ENCODE data around the gene KNG1. TPM values are rescaled to one million over a fixed set of nuclear protein-coding genes. Genes with fewer than 3 reads are reported as not detected.

The KNG1 gene
- total RNA-seq, 6 donors from 2014 or later: 0.46 to 0.51 TPM; not detected in 4

GRCh38 chr3:186757214-186757613 is 40.1 kb downstream of the KNG1 start:
- Histone ChIP-seq H3K4me3 (no peak overlapping the region), H3K27ac (no peak overlapping the region), H3K9me3 (no peaks in the 10 kb centered on the region), H3K36me3 (no peaks in the 10 kb centered on the region), H3K4me1 (peaks cover 0 to 4% (median 0%) of the 10 kb centered on the region in 4 donors), H3K27me3 (no peaks in the 10 kb centered on the region)
- TF ChIP-seq POLR2AphosphoS5 (IDR thresholded peaks at IDR 0.05) (no peak), EP300 (IDR thresholded peaks at IDR 0.05) (no peak)
- no peak for ATAC-seq (ENCODE audit: low FRiP score in 2 of 2)
- no peak for DNase-seq
- WGBS, 2 donors: 80 to 85% methylated on average over 8 of the region's 8 CpGs

- DNase-seq (no peak), ATAC-seq (ENCODE audit: low FRiP score in 2 of 2) (no peak)
- 82 to 87% methylated on average over 8 of the region's 8 CpGs for whole genome bisulfite sequencing, 2 donors
- Histone ChIP-seq H3K9me3 (no peaks in the 10 kb centered on the region), H3K36me3 (no peaks in the 10 kb centered on the region), H3K4me3 (no peak overlapping the region), H3K27me3 (no peaks in the 10 kb centered on the region), H3K27ac (no peak overlapping the region), H3K4me1 (peaks cover 0 to 4% (median 0%) of the 10 kb centered on the region in 4 donors)
- TF ChIP-seq POLR2A (IDR thresholded peaks at IDR 0.05): no peak
- no peak for TF ChIP-seq EP300 (IDR thresholded peaks at IDR 0.05)
- TF ChIP-seq, protein P1, sequence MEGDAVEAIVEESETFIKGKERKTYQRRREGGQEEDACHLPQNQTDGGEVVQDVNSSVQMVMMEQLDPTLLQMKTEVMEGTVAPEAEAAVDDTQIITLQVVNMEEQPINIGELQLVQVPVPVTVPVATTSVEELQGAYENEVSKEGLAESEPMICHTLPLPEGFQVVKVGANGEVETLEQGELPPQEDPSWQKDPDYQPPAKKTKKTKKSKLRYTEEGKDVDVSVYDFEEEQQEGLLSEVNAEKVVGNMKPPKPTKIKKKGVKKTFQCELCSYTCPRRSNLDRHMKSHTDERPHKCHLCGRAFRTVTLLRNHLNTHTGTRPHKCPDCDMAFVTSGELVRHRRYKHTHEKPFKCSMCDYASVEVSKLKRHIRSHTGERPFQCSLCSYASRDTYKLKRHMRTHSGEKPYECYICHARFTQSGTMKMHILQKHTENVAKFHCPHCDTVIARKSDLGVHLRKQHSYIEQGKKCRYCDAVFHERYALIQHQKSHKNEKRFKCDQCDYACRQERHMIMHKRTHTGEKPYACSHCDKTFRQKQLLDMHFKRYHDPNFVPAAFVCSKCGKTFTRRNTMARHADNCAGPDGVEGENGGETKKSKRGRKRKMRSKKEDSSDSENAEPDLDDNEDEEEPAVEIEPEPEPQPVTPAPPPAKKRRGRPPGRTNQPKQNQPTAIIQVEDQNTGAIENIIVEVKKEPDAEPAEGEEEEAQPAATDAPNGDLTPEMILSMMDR (IDR thresholded peaks at IDR 0.05): no peak
- TF ChIP-seq POLR2AphosphoS5 (IDR thresholded peaks at IDR 0.05): no peak
These were observed 40.6 kb downstream of the KNG1 start for GRCh38 chr3:186757686-186758220.

GRCh38 chr3:186759231-186759930 is 42.2 kb downstream of the KNG1 start:
- H3K27me3 ChIP-seq: no peaks in the 10 kb centered on the region
- no peak for DNase-seq
- no peaks in the 10 kb centered on the region for H3K4me1 ChIP-seq
- H3K27ac ChIP-seq: no peak overlapping the region
- WGBS, 2 donors: 78 to 81% methylated on average over 11 of the region's 11 CpGs
- no peaks in the 10 kb centered on the region for H3K9me3 ChIP-seq
- no peak for ATAC-seq (ENCODE audit: low FRiP score in 2 of 2)
- no peak for TF ChIP-seq POLR2A (IDR thresholded peaks at IDR 0.05)
- no peak for TF ChIP-seq EP300 (IDR thresholded peaks at IDR 0.05)
- TF ChIP-seq POLR2AphosphoS5 (IDR thresholded peaks at IDR 0.05): no peak
- TF ChIP-seq, protein P1 (IDR thresholded peaks at IDR 0.05): no peak
- no peak overlapping the region for H3K4me3 ChIP-seq
- no peaks in the 10 kb centered on the region for H3K36me3 ChIP-seq

DNA sequence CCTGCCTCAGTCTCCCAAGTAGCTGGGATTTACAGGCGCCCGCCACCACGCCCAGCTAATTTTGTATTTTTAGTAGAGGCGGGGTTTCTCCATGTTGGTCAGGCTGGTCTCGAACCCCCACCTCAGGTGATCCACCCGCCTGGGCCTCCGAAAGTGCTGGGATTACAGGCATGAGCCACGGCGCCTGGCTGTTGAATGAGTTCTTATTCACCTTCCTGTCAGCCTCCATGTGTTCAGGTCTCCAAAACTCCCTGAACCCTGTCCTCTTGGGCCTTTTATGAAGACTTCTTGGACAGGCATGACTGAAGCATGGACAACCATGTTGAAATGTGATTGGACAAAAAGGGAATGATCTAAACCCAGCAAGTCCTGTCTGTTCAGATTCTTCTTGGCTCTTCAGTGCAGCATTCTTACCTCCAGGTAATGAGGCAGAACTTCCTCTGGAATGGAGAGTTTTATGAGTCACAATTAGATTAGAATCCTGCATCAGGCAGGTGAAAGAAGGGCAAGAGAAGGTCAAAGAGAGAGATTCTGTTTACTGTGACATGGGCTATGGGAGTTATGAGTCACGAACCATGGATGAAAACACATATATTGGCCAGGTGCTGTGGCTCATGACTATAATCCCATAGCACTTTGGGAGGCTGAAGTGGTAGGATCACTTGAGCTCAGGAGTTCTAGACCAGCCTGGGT is 43.1 kb downstream of the KNG1 start:
- Histone ChIP-seq H3K9me3 (no peaks in the 10 kb centered on the region), H3K4me1 (no peaks in the 10 kb centered on the region), H3K4me3 (no peak overlapping the region), H3K27me3 (no peaks in the 10 kb centered on the region), H3K36me3 (no peaks in the 10 kb centered on the region), H3K27ac (no peak overlapping the region)
- 93 to 97% methylated on average over 10 of the region's 10 CpGs for WGBS, 2 donors
- DNase-seq: no peak
- TF ChIP-seq POLR2AphosphoS5 (IDR thresholded peaks at IDR 0.05) (no peak), EP300 (IDR thresholded peaks at IDR 0.05) (no peak), POLR2A (IDR thresholded peaks at IDR 0.05) (no peak)
- TF ChIP-seq, protein P1 (IDR thresholded peaks at IDR 0.05): no peak
- ATAC-seq (ENCODE audit: low FRiP score in 2 of 2): no peak

DNA sequence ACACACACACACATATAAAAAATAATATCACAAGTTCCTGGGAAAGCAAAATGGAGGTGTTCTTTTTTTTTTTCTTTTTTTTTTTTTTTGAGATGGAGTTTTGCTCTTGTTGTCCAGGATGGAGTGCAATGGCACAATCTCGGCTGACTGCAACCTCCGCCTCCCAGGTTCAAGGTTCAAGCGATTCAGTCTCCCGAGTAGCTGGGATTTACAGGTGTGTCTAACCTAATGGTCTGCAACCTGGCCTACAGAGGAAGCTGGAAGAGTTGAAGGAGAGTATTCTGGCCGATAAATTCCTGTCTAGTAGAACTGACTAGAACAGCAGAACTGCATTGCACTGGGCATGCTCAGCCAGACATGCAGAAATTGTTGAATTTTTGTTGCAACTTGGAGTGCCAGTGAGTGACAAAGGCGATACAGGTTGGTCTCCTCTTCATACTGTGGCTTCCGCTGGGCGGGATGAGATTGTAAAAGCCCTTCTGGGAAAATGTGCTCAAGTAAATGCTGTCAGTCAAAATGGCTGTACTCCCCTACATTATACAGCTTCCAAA is 43.8 kb downstream of the KNG1 start:
- H3K27ac ChIP-seq: no peak overlapping the region
- no peaks in the 10 kb centered on the region for H3K27me3 ChIP-seq
- H3K4me1 ChIP-seq: no peaks in the 10 kb centered on the region
- TF ChIP-seq, protein P1 (IDR thresholded peaks at IDR 0.05): no peak
- TF ChIP-seq EP300 (IDR thresholded peaks at IDR 0.05) (no peak), POLR2AphosphoS5 (IDR thresholded peaks at IDR 0.05) (no peak), POLR2A (IDR thresholded peaks at IDR 0.05) (no peak)
- 94 to 95% methylated on average over 8 of the region's 8 CpGs for WGBS, 2 donors
- DNase-seq (no peak), ATAC-seq (ENCODE audit: low FRiP score in 2 of 2) (no peak)
- no peaks in the 10 kb centered on the region for H3K36me3 ChIP-seq
- no peaks in the 10 kb centered on the region for H3K9me3 ChIP-seq
- H3K4me3 ChIP-seq: no peak overlapping the region
